Measurements from ENCODE around the gene OSBPL3. TPM values are rescaled to one million over a fixed set of nuclear protein-coding genes. Genes with fewer than 3 reads are reported as not detected.

OSBPL3 gene
- total RNA-seq, 1 experiment from 2014 or later, result 9.2 TPM

GRCh38 chr7:24888653-24889052, 91.3 kb downstream of the OSBPL3 start:
- no peaks in the 10 kb centered on the region for H3K4me1 ChIP-seq (ENCODE audit: control insufficient read depth, insufficient read depth, low read length)
- ChIA-PET POLR2A (no interaction called here), CTCF (interaction anchor here (0.6 kb wide), 1 partner anchor 181 kb away, joined by 4 read pairs; no protein-coding TSS in a partner anchor)
- TF ChIP-seq POLR2AphosphoS5 (IDR thresholded peaks at IDR 0.05; ENCODE audit: low read depth, low read length), result no peak
- TF ChIP-seq SIN3A (IDR thresholded peaks at IDR 0.05; ENCODE audit: borderline replicate concordance, insufficient read depth, low read depth, low read length), result no peak
- TF ChIP-seq, protein P1, sequence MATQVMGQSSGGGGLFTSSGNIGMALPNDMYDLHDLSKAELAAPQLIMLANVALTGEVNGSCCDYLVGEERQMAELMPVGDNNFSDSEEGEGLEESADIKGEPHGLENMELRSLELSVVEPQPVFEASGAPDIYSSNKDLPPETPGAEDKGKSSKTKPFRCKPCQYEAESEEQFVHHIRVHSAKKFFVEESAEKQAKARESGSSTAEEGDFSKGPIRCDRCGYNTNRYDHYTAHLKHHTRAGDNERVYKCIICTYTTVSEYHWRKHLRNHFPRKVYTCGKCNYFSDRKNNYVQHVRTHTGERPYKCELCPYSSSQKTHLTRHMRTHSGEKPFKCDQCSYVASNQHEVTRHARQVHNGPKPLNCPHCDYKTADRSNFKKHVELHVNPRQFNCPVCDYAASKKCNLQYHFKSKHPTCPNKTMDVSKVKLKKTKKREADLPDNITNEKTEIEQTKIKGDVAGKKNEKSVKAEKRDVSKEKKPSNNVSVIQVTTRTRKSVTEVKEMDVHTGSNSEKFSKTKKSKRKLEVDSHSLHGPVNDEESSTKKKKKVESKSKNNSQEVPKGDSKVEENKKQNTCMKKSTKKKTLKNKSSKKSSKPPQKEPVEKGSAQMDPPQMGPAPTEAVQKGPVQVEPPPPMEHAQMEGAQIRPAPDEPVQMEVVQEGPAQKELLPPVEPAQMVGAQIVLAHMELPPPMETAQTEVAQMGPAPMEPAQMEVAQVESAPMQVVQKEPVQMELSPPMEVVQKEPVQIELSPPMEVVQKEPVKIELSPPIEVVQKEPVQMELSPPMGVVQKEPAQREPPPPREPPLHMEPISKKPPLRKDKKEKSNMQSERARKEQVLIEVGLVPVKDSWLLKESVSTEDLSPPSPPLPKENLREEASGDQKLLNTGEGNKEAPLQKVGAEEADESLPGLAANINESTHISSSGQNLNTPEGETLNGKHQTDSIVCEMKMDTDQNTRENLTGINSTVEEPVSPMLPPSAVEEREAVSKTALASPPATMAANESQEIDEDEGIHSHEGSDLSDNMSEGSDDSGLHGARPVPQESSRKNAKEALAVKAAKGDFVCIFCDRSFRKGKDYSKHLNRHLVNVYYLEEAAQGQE (IDR thresholded peaks at IDR 0.05; ENCODE audit: insufficient read depth in 1 of 2, low read depth in 2 of 2, low read length in 1 of 2), result no peak
- TF ChIP-seq TCF7L2 (IDR thresholded peaks at IDR 0.05; ENCODE audit: low read depth, low read length), result no peak
- no peak for TF ChIP-seq CTCF (IDR thresholded peaks at IDR 0.05)
- intact Hi-C loops (cut with micrococcal nuclease; ENCODE audit: unreplicated experiment), result no loop called here
- DNase-seq (ENCODE audit: low read depth, low spot score) (no peak), ATAC-seq (no peak)
- BruUV-seq (replicated peaks), result no TSS peak
- H3K27me3 ChIP-seq (ENCODE audit: control insufficient read depth, insufficient read depth, low read length), result no peaks in the 10 kb centered on the region
- H3K36me3 ChIP-seq (ENCODE audit: control insufficient read depth, insufficient read depth, low read length), result no peaks in the 10 kb centered on the region
- H3K27ac ChIP-seq (ENCODE audit: low read length), result no peak overlapping the region
- H3K4me3 ChIP-seq (ENCODE audit: low read depth in 2 of 2, low read length in 2 of 2), result no peak overlapping the region
- H3K9me3 ChIP-seq (ENCODE audit: control insufficient read depth, insufficient read depth, low read depth, low read length), result no peaks in the 10 kb centered on the region
- in situ Hi-C loops (cut with HindIII; ENCODE audit: low pct_unique_long_range_greater_than_20kb, low sequenced_read_pairs), result no loop called here

- H3K9me3 ChIP-seq (ENCODE audit: control insufficient read depth, insufficient read depth, low read depth, low read length), result no peaks in the 10 kb centered on the region
- intact Hi-C loops (cut with micrococcal nuclease; ENCODE audit: unreplicated experiment) (no loop called here), in situ Hi-C loops (cut with HindIII; ENCODE audit: low pct_unique_long_range_greater_than_20kb, low sequenced_read_pairs) (no loop called here)
- H3K4me1 ChIP-seq (ENCODE audit: control insufficient read depth, insufficient read depth, low read length), result no peaks in the 10 kb centered on the region
- DNase-seq (ENCODE audit: low read depth, low spot score), result no peak
- H3K36me3 ChIP-seq (ENCODE audit: control insufficient read depth, insufficient read depth, low read length), result no peaks in the 10 kb centered on the region
- no peak for ATAC-seq
- H3K27ac ChIP-seq (ENCODE audit: low read length), result no peak overlapping the region
- BruUV-seq (replicated peaks), result no TSS peak
- H3K27me3 ChIP-seq (ENCODE audit: control insufficient read depth, insufficient read depth, low read length), result no peaks in the 10 kb centered on the region
- POLR2A ChIA-PET, result no interaction called here
- no peak overlapping the region for H3K4me3 ChIP-seq (ENCODE audit: low read depth in 2 of 2, low read length in 2 of 2)
- CTCF ChIA-PET, result no interaction called here
- TF ChIP-seq POLR2AphosphoS5 (IDR thresholded peaks at IDR 0.05; ENCODE audit: low read depth, low read length), result no peak
- no peak for TF ChIP-seq TCF7L2 (IDR thresholded peaks at IDR 0.05; ENCODE audit: low read depth, low read length)
- TF ChIP-seq, protein P1 (IDR thresholded peaks at IDR 0.05; ENCODE audit: insufficient read depth in 1 of 2, low read depth in 2 of 2, low read length in 1 of 2), result no peak
- TF ChIP-seq CTCF (IDR thresholded peaks at IDR 0.05), result no peak
- no peak for TF ChIP-seq SIN3A (IDR thresholded peaks at IDR 0.05; ENCODE audit: borderline replicate concordance, insufficient read depth, low read depth, low read length)
Observed at GRCh38 chr7:24885716-24886115, 94.3 kb downstream of the OSBPL3 start.

All from Panc1 (cell line).